Cardiac fibroblast (primary cell): Measurements from ENCODE around the gene C1orf87.

ENCODE experiments used
- DNase-seq, 2 donors: peaks; one replicate each; pipeline versions ENCODE4 v3.0.0 to v3.0.0-alpha.2; 2010; ENCODE audit warnings: low read depth in 2 of 2
- H3K4me3 ChIP-seq, 2 donors: replicated peaks in 1 of 2; 1 replicate in 1 of 2; 2 replicates in 1 of 2; pipeline ENCODE4 v1.5.1; 2011; ENCODE audit warnings: low read depth in 2 of 2, low read length in 2 of 2, mild to moderate bottlenecking in 2 of 2, moderate library complexity in 1 of 2
- CTCF ChIP-seq: IDR thresholded peaks from one replicate; pipeline ENCODE4 v1.5.1; 2011; ENCODE audit warnings: low read depth, mild to moderate bottlenecking, low read length, inconsistent platforms

C1orf87 gene

GRCh38 chr1:60034999-60035398, 38.6 kb downstream of the C1orf87 start:
- TF ChIP-seq CTCF = no peak
- H3K4me3 ChIP-seq = no peak overlapping the region
- no peak for DNase-seq

- H3K4me3 ChIP-seq = no peak overlapping the region
- TF ChIP-seq CTCF = no peak
- no peak for DNase-seq
Measured at GRCh38 chr1:60033066-60033465, 40.5 kb downstream of the C1orf87 start.

GRCh38 chr1:60031146-60031545, 42.4 kb downstream of the C1orf87 start:
- no peak for TF ChIP-seq CTCF
- DNase-seq = no peak
- H3K4me3 ChIP-seq = no peak overlapping the region

GRCh38 chr1:60025552-60025951, 48.0 kb downstream of the C1orf87 start:
- TF ChIP-seq CTCF = no peak
- no peak overlapping the region for H3K4me3 ChIP-seq
- no peak for DNase-seq

- no peak overlapping the region for H3K4me3 ChIP-seq
- no peak for DNase-seq
Measured at GRCh38 chr1:60017508-60018205, 55.9 kb downstream of the C1orf87 start.

GRCh38 chr1:60010690-60011089, 62.9 kb downstream of the C1orf87 start:
- no peak for TF ChIP-seq CTCF
- DNase-seq = no peak
- no peak overlapping the region for H3K4me3 ChIP-seq

More at GRCh38 chr1:60017508-60018205, 55.9 kb downstream of the C1orf87 start:
- no peak for TF ChIP-seq CTCF

GRCh38 chr1:60008500-60008899, 65.1 kb downstream of the C1orf87 start:
- H3K4me3 ChIP-seq = no peak overlapping the region
- no peak for DNase-seq
- TF ChIP-seq CTCF = no peak
